Measurements from ENCODE around the gene HMCN1.

Gene HMCN1

GRCh38 chr1:186059752-186060151, 325.6 kb downstream of the HMCN1 start:
- in situ Hi-C loops (cut with HindIII; ENCODE audit: low sequenced_read_pairs): no loop called here

- in situ Hi-C loops (cut with HindIII; ENCODE audit: low sequenced_read_pairs): no loop called here
These were observed 326.0 kb downstream of the HMCN1 start for GRCh38 chr1:186060226-186060625.

GRCh38 chr1:186063091-186063657, 329.0 kb downstream of the HMCN1 start:
- in situ Hi-C loops (cut with HindIII; ENCODE audit: low sequenced_read_pairs): no loop called here

GRCh38 chr1:186066411-186066810, 332.2 kb downstream of the HMCN1 start:
- in situ Hi-C loops (cut with HindIII; ENCODE audit: low sequenced_read_pairs): loop anchor here (5.0 kb wide), 2 partner anchors 91 to 94 kb away; no protein-coding TSS in a partner anchor

- in situ Hi-C loops (cut with HindIII; ENCODE audit: low sequenced_read_pairs): no loop called here
These were observed 339.5 kb downstream of the HMCN1 start for GRCh38 chr1:186073697-186074096.

- in situ Hi-C loops (cut with HindIII; ENCODE audit: low sequenced_read_pairs): no loop called here
These were observed 341.8 kb downstream of the HMCN1 start for GRCh38 chr1:186076006-186076405.

- in situ Hi-C loops (cut with HindIII; ENCODE audit: low sequenced_read_pairs): no loop called here
These were observed 344.1 kb downstream of the HMCN1 start for GRCh38 chr1:186078245-186078644.

- in situ Hi-C loops (cut with HindIII; ENCODE audit: low sequenced_read_pairs): no loop called here
These were observed 345.0 kb downstream of the HMCN1 start for GRCh38 chr1:186079084-186079684.

- in situ Hi-C loops (cut with HindIII; ENCODE audit: low sequenced_read_pairs): no loop called here
These were observed 348.2 kb downstream of the HMCN1 start for GRCh38 chr1:186082235-186082937.

GRCh38 chr1:186086583-186086982, 352.4 kb downstream of the HMCN1 start:
- in situ Hi-C loops (cut with HindIII; ENCODE audit: low sequenced_read_pairs): no loop called here

GRCh38 chr1:186089940-186090339, 355.7 kb downstream of the HMCN1 start:
- in situ Hi-C loops (cut with HindIII; ENCODE audit: low sequenced_read_pairs): no loop called here

- in situ Hi-C loops (cut with HindIII; ENCODE audit: low sequenced_read_pairs): no loop called here
These were observed 357.1 kb downstream of the HMCN1 start for GRCh38 chr1:186091222-186091720.

GRCh38 chr1:186093437-186093836, 359.2 kb downstream of the HMCN1 start:
- in situ Hi-C loops (cut with HindIII; ENCODE audit: low sequenced_read_pairs): no loop called here

GRCh38 chr1:186094172-186094571, 360.0 kb downstream of the HMCN1 start:
- in situ Hi-C loops (cut with HindIII; ENCODE audit: low sequenced_read_pairs): no loop called here

- in situ Hi-C loops (cut with HindIII; ENCODE audit: low sequenced_read_pairs): no loop called here
These were observed 365.3 kb downstream of the HMCN1 start for GRCh38 chr1:186099336-186100104.

- in situ Hi-C loops (cut with HindIII; ENCODE audit: low sequenced_read_pairs): no loop called here
These were observed 367.9 kb downstream of the HMCN1 start for GRCh38 chr1:186102107-186102506.

GRCh38 chr1:186102547-186103148, 368.5 kb downstream of the HMCN1 start:
- in situ Hi-C loops (cut with HindIII; ENCODE audit: low sequenced_read_pairs): no loop called here

GRCh38 chr1:186104459-186104858, 370.3 kb downstream of the HMCN1 start:
- in situ Hi-C loops (cut with HindIII; ENCODE audit: low sequenced_read_pairs): no loop called here

GRCh38 chr1:186112280-186112679, 378.1 kb downstream of the HMCN1 start:
- in situ Hi-C loops (cut with HindIII; ENCODE audit: low sequenced_read_pairs): no loop called here

- in situ Hi-C loops (cut with HindIII; ENCODE audit: low sequenced_read_pairs): no loop called here
These were observed 379.3 kb downstream of the HMCN1 start for GRCh38 chr1:186113461-186113860.

- in situ Hi-C loops (cut with HindIII; ENCODE audit: low sequenced_read_pairs): no loop called here
These were observed 384.5 kb downstream of the HMCN1 start for GRCh38 chr1:186118724-186119123.
